B cell (primary cell): ENCODE measurements around the gene FYN. TPM values are rescaled to one million over a fixed set of nuclear protein-coding genes. Genes with fewer than 3 reads are reported as not detected.

Experiments
- ATAC-seq: fragments of 200-7000 bp; cut with Tn5 transposase; one replicate; pipeline ENCODE4 v1.10.0; 2021; ENCODE audit warnings: low read depth, mild to moderate bottlenecking, moderate number of reproducible peaks, moderate library complexity
- CTCF ChIA-PET: fragments of 350-600 bp; sonication (Branson Sonifier 250); formaldehyde crosslinking; loops from one replicate; lab custom pipeline; 2021; ENCODE audit warnings: antibody characterized with exemption, inconsistent platforms; lab: Charles Lee
- POLR2A ChIA-PET: fragments of 350-600 bp; sonication (Branson Sonifier 250); formaldehyde crosslinking; loops from one replicate; lab custom pipeline; 2021; ENCODE audit warnings: antibody characterized with exemption; lab: Charles Lee
- DNase-seq: peaks from one replicate; pipeline ENCODE4 v3.0.0; 2013
- H2AFZ ChIP-seq: 2 replicates; pipeline ENCODE4 v1.6.1; 2012; ENCODE audit warnings: mild to moderate bottlenecking, low read depth, low read length; ENCODE audit not compliant: insufficient read depth, poor library complexity, severe bottlenecking
- H3K27ac ChIP-seq, 2 donors: 1 replicate in 1 of 2; 2 replicates in 1 of 2; pipeline ENCODE4 v1.5.1; 2012 to 2013; ENCODE audit warnings: low read length in 2 of 2, mild to moderate bottlenecking in 2 of 2, moderate library complexity in 1 of 2
- H3K27me3 ChIP-seq, 4 experiments: fragments of 200-600 bp in 1 of 4; sonication (generic) in 1 of 4; replicated peaks in 1 of 4; 1 replicate in 2 of 4; 2 replicates in 2 of 4; pipeline versions ENCODE4 v1.6.1 to v1.7.0; 2013 to 2016; ENCODE audit warnings: low read length in 3 of 4, mild to moderate bottlenecking in 2 of 4, mixed read lengths in 1 of 4, moderate library complexity in 1 of 4; ENCODE audit not compliant: insufficient read depth in 4 of 4, control insufficient read depth in 3 of 4; ENCODE audit errors: control extremely low read depth in 1 of 4
- H3K36me3 ChIP-seq, 2 experiments: replicated peaks in 1 of 2; 1 replicate in 1 of 2; 2 replicates in 1 of 2; pipeline versions ENCODE4 v1.6.1 to v1.7.1; 2013; ENCODE audit warnings: low read length in 1 of 2; ENCODE audit not compliant: insufficient read depth in 2 of 2, control insufficient read depth in 1 of 2; ENCODE audit errors: control extremely low read depth in 1 of 2, extremely low read depth in 1 of 2
- H3K4me1 ChIP-seq, 2 donors: fragments of 200-600 bp in 1 of 2; sonication (generic) in 1 of 2; 1 replicate in 1 of 2; 2 replicates in 1 of 2; pipeline versions ENCODE4 v1.5.1 to v1.6.1; 2013 to 2017; ENCODE audit warnings: low read length in 2 of 2; ENCODE audit not compliant: control insufficient read depth in 2 of 2, insufficient read depth in 2 of 2
- H3K4me2 ChIP-seq: replicated peaks from 2 replicates; pipeline ENCODE3; 2012; ENCODE audit warnings: mild to moderate bottlenecking, low read depth, low read length; ENCODE audit not compliant: poor library complexity, severe bottlenecking
- H3K4me3 ChIP-seq, 5 experiments: fragments of 200-600 bp in 1 of 5; sonication (generic) in 1 of 5; 1 replicate in 3 of 5; 2 replicates in 2 of 5; pipeline versions ENCODE4 v1.5.1 to v1.7.0; 2011 to 2016; ENCODE audit warnings: low read length in 4 of 5, mild to moderate bottlenecking in 4 of 5, low read depth in 2 of 5, control low read depth in 1 of 5, moderate library complexity in 1 of 5; ENCODE audit not compliant: insufficient read depth in 1 of 5; ENCODE audit errors: control extremely low read depth in 1 of 5, extremely low read depth in 1 of 5
- H3K79me2 ChIP-seq: fragments of 200-600 bp; sonication (generic); one replicate; pipeline ENCODE4 v1.6.0; 2016; ENCODE audit warnings: low read length; ENCODE audit not compliant: control insufficient read depth, insufficient read depth
- H3K9ac ChIP-seq: fragments of 200-600 bp; sonication (generic); 2 replicates; pipeline ENCODE4 v1.6.1; 2017; ENCODE audit warnings: mild to moderate bottlenecking, low read length, moderate library complexity
- H3K9me3 ChIP-seq, 3 donors: one replicate each; pipeline versions ENCODE4 v1.6.1 to v1.7.1; 2013; ENCODE audit warnings: low read length in 2 of 3; ENCODE audit not compliant: control insufficient read depth in 2 of 3, insufficient read depth in 1 of 3; ENCODE audit errors: control extremely low read depth in 1 of 3
- H4K20me1 ChIP-seq: 2 replicates; pipeline ENCODE4 v1.6.0; 2012; ENCODE audit warnings: mild to moderate bottlenecking, low read length; ENCODE audit not compliant: insufficient read depth, control insufficient read depth, poor library complexity, severe bottlenecking
- H3K27ac Mint-ChIP-seq: one replicate; pipeline ENCODE4 v1.8.0; 2021; ENCODE audit warnings: mixed read lengths
- H3K27me3 Mint-ChIP-seq: one replicate; pipeline ENCODE4 v1.8.0; 2021; ENCODE audit warnings: mixed read lengths
- H3K4me1 Mint-ChIP-seq: one replicate; pipeline ENCODE4 v1.8.0; 2021; ENCODE audit warnings: mixed read lengths
- H3K4me3 Mint-ChIP-seq: one replicate; pipeline ENCODE4 v1.8.0; 2021; ENCODE audit warnings: mixed read lengths
- H3K9me3 Mint-ChIP-seq: one replicate; pipeline ENCODE4 v1.8.0; 2022; ENCODE audit warnings: mixed read lengths; ENCODE audit not compliant: insufficient read depth
- CTCF ChIP-seq: fragments of 200-600 bp; IDR thresholded peaks from one replicate; pipeline ENCODE4 v1.8.0; 2022; ENCODE audit warnings: antibody characterized with exemption, mild to moderate bottlenecking
- EZH2 ChIP-seq: IDR thresholded peaks from 2 replicates; pipeline ENCODE4 v1.6.1; 2012; ENCODE audit warnings: borderline replicate concordance, low read depth, mild to moderate bottlenecking, moderate library complexity, low read length; ENCODE audit not compliant: insufficient read depth, poor library complexity, severe bottlenecking
- WGBS: methylation state at CpG from one replicate; pipeline ENCODE4 v1.1.5; 2013; ENCODE audit warnings: missing lambda C conversion rate; ENCODE audit not compliant: insufficient coverage; 5-methylcytosine and 5-hydroxymethylcytosine counted together
- intact Hi-C: fragments of 100-400 bp; cut with micrococcal nuclease; formaldehyde crosslinking; loops from one replicate; pipeline ENCODE4 v1.10.0; 2022
- polyA plus RNA-seq: library from polyadenylated mRNA; depleted of rRNA; stranded (reverse); fragments of >200 nt; gene quantifications from 2 replicates; pipeline ENCODE4 v1.2.3, GENCODE V29; 2012
- total RNA-seq, 2 donors: library from RNA; stranded (reverse); fragments of 120-200 nt in 1 of 2; gene quantifications; 1 replicate in 1 of 2; 2 replicates in 1 of 2; pipeline versions ENCODE4 v1.2.3 to v1.2.4, GENCODE V29; 2013 to 2022

Gene FYN
- total and polyA plus RNA-seq, 2 donors (not counting 1 experiment from before 2014, with no cell fraction given), result 54.1 to 94.0 TPM

GRCh38 chr6:111823831-111824607 is 49.2 kb downstream of the FYN start:
- ATAC-seq, result peak; percentile 14
- Histone ChIP-seq H3K79me2 (peaks cover 30% of the 10 kb centered on the region), H2AFZ (no peak overlapping the region), H3K9ac (no peak overlapping the region), H4K20me1 (peaks cover 18% of the 10 kb centered on the region), H3K4me2 (peak overlapping the region; percentile 23), H3K27ac (no peak overlapping the region), H3K9me3 (no peaks in the 10 kb centered on the region), H3K27me3 (no peaks in the 10 kb centered on the region), H3K36me3 (no peaks in the 10 kb centered on the region), H3K4me1 (peaks cover 12 to 18% of the 10 kb centered on the region in 2 donors), H3K4me3 (no peak overlapping the region)
- Mint-ChIP-seq H3K4me1 (peaks cover 31% of the 10 kb centered on the region), H3K4me3 (peak overlapping the region; percentile 16), H3K27ac (peak overlapping the region; percentile 34), H3K9me3 (no peaks in the 10 kb centered on the region), H3K27me3 (no peaks in the 10 kb centered on the region)
- ChIA-PET CTCF (interaction anchor here (0.9 to 1.8 kb wide), 5 partner anchors 10 to 114 kb away, joined by 3 to 7 read pairs (median 4); no protein-coding TSS in a partner anchor), POLR2A (no interaction called here)
- intact Hi-C loops, result no loop called here
- no CpG with 5 or more reads among the region's 4 CpGs for WGBS
- TF ChIP-seq CTCF, result no peak
- no peak for TF ChIP-seq EZH2
- no peak for DNase-seq

- Mint-ChIP-seq H3K4me1 (peaks cover 40% of the 10 kb centered on the region), H3K27me3 (no peaks in the 10 kb centered on the region), H3K27ac (no peak overlapping the region), H3K9me3 (no peaks in the 10 kb centered on the region), H3K4me3 (no peak overlapping the region)
- H3K4me1 ChIP-seq, result peaks cover 19 to 21% of the 10 kb centered on the region in 2 donors
- H4K20me1 ChIP-seq, result peaks cover 23% of the 10 kb centered on the region
- H3K4me2 ChIP-seq, result peak overlapping the region; percentile 5
- WGBS, result 88% methylated on average over 2 of the region's 6 CpGs
- no peak for DNase-seq
- peaks cover 31% of the 10 kb centered on the region for H3K79me2 ChIP-seq
- no peaks in the 10 kb centered on the region for H3K9me3 ChIP-seq
- CTCF ChIA-PET, result interaction anchor here (0.9 kb wide), 1 partner anchor 62 kb away, joined by 3 read pairs; no protein-coding TSS in a partner anchor
- no peak for TF ChIP-seq EZH2
- no peak for TF ChIP-seq CTCF
- no peak overlapping the region for H3K4me3 ChIP-seq
- intact Hi-C loops, result no loop called here
- ATAC-seq, result no peak
- H3K27me3 ChIP-seq, result no peaks in the 10 kb centered on the region
- no peak overlapping the region for H3K9ac ChIP-seq
- H2AFZ ChIP-seq, result no peak overlapping the region
- POLR2A ChIA-PET, result no interaction called here
- H3K36me3 ChIP-seq, result no peaks in the 10 kb centered on the region
- H3K27ac ChIP-seq, result no peak overlapping the region
Measured at GRCh38 chr6:111823012-111823411, 50.2 kb downstream of the FYN start.
